ENCODE results near the gene MYO10.
"Not testable (repeated sequence)": the region's sequence is repeated elsewhere in the genome, so short reads cannot be mapped to it uniquely, and the experiment has no call there.

Gene MYO10

GRCh38 chr5:16756692-16757091 is 179.4 kb downstream of the MYO10 start:
- no peak for ATAC-seq (ENCODE audit: low read depth)
- H3K4me1 Mint-ChIP-seq, result no peaks in the 10 kb centered on the region
- no peak overlapping the region for H3K4me3 Mint-ChIP-seq
- DNase-seq (ENCODE audit: low spot score in 2 of 2), result no peak
- H3K27ac Mint-ChIP-seq, result no peak overlapping the region
- H3K27me3 Mint-ChIP-seq, result no peaks in the 10 kb centered on the region
- H3K9me3 Mint-ChIP-seq, result no peaks in the 10 kb centered on the region
- no peaks in the 10 kb centered on the region for H3K36me3 Mint-ChIP-seq

GRCh38 chr5:16755641-16756040 is 180.4 kb downstream of the MYO10 start:
- no peaks in the 10 kb centered on the region for H3K4me1 Mint-ChIP-seq
- H3K4me3 Mint-ChIP-seq, result no peak overlapping the region
- no peak for DNase-seq (ENCODE audit: low spot score in 2 of 2)
- no peaks in the 10 kb centered on the region for H3K36me3 Mint-ChIP-seq
- H3K9me3 Mint-ChIP-seq, result no peaks in the 10 kb centered on the region
- H3K27me3 Mint-ChIP-seq, result no peaks in the 10 kb centered on the region
- no peak for ATAC-seq (ENCODE audit: low read depth)
- H3K27ac Mint-ChIP-seq, result no peak overlapping the region

DNA sequence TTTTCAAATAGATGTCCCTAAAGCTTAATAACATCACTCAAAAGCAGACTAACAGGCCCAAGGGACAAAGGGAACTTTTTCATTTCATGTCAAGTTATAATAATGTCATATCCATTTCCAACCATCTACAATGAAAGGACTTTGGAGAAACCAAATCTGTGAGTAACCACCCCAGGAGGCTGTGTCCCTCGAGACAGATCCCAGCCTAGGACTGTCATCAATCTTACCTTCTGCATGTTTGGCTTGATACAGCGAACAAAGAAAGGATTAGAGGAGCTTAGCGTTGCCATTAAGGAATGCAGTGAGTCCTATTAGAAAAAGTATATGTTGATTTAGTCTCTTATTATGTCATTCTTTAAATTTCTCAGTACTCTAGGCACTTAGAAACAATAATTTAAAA is 181.5 kb downstream of the MYO10 start:
- no peak overlapping the region for H3K27ac Mint-ChIP-seq
- H3K4me1 Mint-ChIP-seq, result no peaks in the 10 kb centered on the region
- H3K36me3 Mint-ChIP-seq, result no peaks in the 10 kb centered on the region
- DNase-seq (ENCODE audit: low spot score in 2 of 2), result no peak
- no peaks in the 10 kb centered on the region for H3K27me3 Mint-ChIP-seq
- H3K9me3 Mint-ChIP-seq, result no peaks in the 10 kb centered on the region
- ATAC-seq (ENCODE audit: low read depth), result no peak
- H3K4me3 Mint-ChIP-seq, result no peak overlapping the region

- no peaks in the 10 kb centered on the region for H3K36me3 Mint-ChIP-seq
- H3K27me3 Mint-ChIP-seq, result no peaks in the 10 kb centered on the region
- no peaks in the 10 kb centered on the region for H3K9me3 Mint-ChIP-seq
- no peaks in the 10 kb centered on the region for H3K4me1 Mint-ChIP-seq
- no peak overlapping the region for H3K4me3 Mint-ChIP-seq
- ATAC-seq (ENCODE audit: low read depth) (no peak), DNase-seq (ENCODE audit: low spot score in 2 of 2) (no peak)
- H3K27ac Mint-ChIP-seq, result no peak overlapping the region
These were observed 182.0 kb downstream of the MYO10 start for GRCh38 chr5:16754086-16754485.

DNA sequence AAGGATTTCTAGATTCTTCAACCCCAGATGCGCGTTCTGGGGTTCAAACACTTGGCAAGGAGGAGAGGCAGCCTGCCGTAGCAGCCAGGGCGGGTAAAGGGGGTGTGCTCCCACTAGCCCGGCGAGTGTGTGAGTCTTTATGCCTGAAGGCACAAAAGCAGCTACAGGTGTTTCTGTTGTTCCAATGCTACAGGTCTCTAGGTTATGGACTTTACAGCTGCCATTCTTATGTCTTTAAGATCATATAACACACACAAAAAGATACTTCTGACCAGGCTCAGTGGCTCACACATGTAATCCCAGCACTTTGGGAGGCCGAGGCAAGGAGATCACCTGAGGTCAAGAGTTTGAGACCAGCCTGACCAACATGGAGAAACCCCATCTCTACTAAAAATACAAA is 185.6 kb downstream of the MYO10 start:
- ATAC-seq (ENCODE audit: low read depth), result no peak
- no peak for DNase-seq (ENCODE audit: low spot score in 2 of 2)
- Mint-ChIP-seq H3K4me3 (no peak overlapping the region), H3K36me3 (no peaks in the 10 kb centered on the region), H3K4me1 (peaks cover 2% of the 10 kb centered on the region), H3K27me3 (no peaks in the 10 kb centered on the region), H3K27ac (no peak overlapping the region), H3K9me3 (no peaks in the 10 kb centered on the region)

GRCh38 chr5:16749626-16750025 is 186.5 kb downstream of the MYO10 start:
- Mint-ChIP-seq H3K4me1 (peaks cover 2% of the 10 kb centered on the region), H3K27me3 (no peaks in the 10 kb centered on the region), H3K9me3 (no peaks in the 10 kb centered on the region), H3K36me3 (no peaks in the 10 kb centered on the region), H3K4me3 (no peak overlapping the region), H3K27ac (no peak overlapping the region)
- DNase-seq (ENCODE audit: low spot score in 2 of 2) (no peak), ATAC-seq (ENCODE audit: low read depth) (no peak)

DNA sequence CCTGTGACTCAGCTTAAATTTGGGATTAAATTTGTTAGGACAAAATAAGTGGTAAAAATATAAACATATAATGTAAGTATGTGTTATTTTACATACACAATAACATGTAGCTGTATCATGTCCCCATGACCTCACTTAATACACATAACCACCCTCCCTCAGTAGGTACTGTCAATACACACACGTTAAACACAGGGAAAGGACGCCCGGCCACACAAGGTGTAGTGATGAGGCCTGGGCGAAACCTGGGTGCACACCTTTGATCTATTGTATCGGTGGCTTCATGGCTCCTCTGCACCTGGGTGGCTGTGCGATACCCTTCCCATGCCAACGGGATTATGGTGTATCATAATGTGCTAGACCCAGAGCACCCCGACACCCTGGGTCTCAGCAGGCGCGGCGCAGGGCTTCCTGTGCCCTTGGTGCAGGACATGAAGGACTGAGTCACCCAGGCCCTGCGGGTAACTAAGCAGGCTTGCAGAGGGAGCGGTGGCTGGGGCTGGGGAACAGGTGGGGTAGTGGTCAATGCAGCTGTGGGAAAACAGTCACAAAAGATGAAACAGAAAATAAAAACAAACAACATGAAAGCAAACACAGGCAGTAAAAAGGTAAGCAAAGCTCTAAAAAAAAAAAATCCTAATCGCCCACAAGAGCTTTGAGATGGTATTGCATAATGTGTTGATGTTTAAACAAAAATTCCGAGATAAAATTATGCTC is 191.8 kb downstream of the MYO10 start:
- H3K9me3 Mint-ChIP-seq, result no peaks in the 10 kb centered on the region
- H3K4me1 Mint-ChIP-seq, result peaks cover 2% of the 10 kb centered on the region
- H3K27ac Mint-ChIP-seq, result no peak overlapping the region
- no peaks in the 10 kb centered on the region for H3K36me3 Mint-ChIP-seq
- no peak overlapping the region for H3K4me3 Mint-ChIP-seq
- ATAC-seq (ENCODE audit: low read depth) (no peak), DNase-seq (ENCODE audit: low spot score in 2 of 2) (no peak)
- no peaks in the 10 kb centered on the region for H3K27me3 Mint-ChIP-seq

DNA sequence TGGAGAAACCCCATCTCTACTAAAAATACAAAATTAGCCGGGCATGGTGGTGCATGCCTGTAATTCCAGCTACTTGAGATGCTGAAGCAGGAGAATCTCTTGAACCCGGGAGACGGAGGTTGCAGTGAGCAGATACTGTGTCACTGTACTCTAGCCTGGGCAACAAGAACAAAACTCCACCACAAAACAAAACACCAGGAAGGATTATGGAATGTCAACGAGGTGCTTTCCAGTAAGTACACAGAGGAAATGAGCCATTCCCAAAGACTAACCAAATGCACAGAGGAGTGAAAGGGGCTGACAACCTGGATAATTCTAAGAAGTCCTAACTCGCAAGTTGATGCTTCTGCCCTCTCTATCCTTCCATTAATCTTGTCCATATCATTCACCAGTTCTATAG is 193.2 kb downstream of the MYO10 start:
- no peaks in the 10 kb centered on the region for H3K27me3 Mint-ChIP-seq
- H3K4me3 Mint-ChIP-seq, result no peak overlapping the region
- ATAC-seq (ENCODE audit: low read depth) (no peak), DNase-seq (ENCODE audit: low spot score in 2 of 2) (no peak)
- no peaks in the 10 kb centered on the region for H3K36me3 Mint-ChIP-seq
- no peaks in the 10 kb centered on the region for H3K9me3 Mint-ChIP-seq
- H3K27ac Mint-ChIP-seq, result no peak overlapping the region
- peaks cover 2% of the 10 kb centered on the region for H3K4me1 Mint-ChIP-seq

GRCh38 chr5:16740811-16741392 is 195.2 kb downstream of the MYO10 start:
- Mint-ChIP-seq H3K27ac (no peak overlapping the region), H3K27me3 (peaks cover 3% of the 10 kb centered on the region), H3K9me3 (no peaks in the 10 kb centered on the region), H3K36me3 (no peaks in the 10 kb centered on the region), H3K4me1 (no peaks in the 10 kb centered on the region), H3K4me3 (no peak overlapping the region)
- DNase-seq (ENCODE audit: low spot score in 2 of 2), result no peak
- ATAC-seq (ENCODE audit: low read depth), result no peak

DNA sequence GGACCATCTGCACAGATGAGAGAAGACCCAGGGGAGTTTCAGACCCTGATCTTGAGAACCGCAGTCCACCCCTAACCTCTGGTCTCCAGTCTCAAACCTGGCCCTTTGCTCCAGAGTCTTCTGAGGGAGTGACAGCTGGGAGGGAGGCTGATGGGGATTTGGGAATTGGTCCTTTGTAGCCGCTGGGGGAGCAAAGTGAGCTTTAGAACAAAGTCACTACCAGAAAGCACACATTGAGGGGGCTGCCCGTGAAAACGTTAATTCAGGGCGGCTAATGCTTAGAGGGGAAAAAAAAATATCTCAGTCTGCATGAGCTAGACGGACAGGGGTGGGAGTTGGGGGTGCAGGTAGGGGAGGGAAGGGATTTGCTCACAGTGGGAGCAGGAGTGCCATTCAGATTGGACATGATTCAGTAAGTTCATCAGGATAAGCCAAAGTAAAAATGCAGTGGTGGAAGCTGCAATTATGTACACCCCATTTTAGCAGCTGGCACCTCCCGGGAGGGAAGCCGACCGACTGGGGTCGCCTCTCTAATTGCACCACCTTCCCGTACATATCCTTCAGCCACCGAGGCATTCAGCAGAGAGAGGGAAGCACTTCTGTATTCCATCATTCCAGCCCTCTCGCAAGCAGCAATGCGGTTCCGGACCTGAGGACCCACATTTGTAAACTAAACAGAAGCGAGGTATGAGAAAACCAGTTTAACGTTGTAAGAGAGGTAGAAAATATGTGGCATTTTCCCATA is 195.8 kb downstream of the MYO10 start:
- ATAC-seq (ENCODE audit: low read depth), result no peak

GRCh38 chr5:16738393-16738792 is 197.7 kb downstream of the MYO10 start:
- not testable (repeated sequence) for DNase-seq (ENCODE audit: low spot score in 2 of 2); H3K4me3 Mint-ChIP-seq; H3K36me3 Mint-ChIP-seq; H3K9me3 Mint-ChIP-seq; H3K4me1 Mint-ChIP-seq; H3K27ac Mint-ChIP-seq; ATAC-seq (ENCODE audit: low read depth); H3K27me3 Mint-ChIP-seq

More for the DNA sequence above, 195.8 kb downstream of the MYO10 start:
- H3K27ac Mint-ChIP-seq, result no peak overlapping the region
- H3K36me3 Mint-ChIP-seq, result no peaks in the 10 kb centered on the region
- H3K9me3 Mint-ChIP-seq, result no peaks in the 10 kb centered on the region
- no peak for DNase-seq (ENCODE audit: low spot score in 2 of 2)
- no peaks in the 10 kb centered on the region for H3K4me1 Mint-ChIP-seq
- H3K27me3 Mint-ChIP-seq, result peaks cover 6% of the 10 kb centered on the region
- no peak overlapping the region for H3K4me3 Mint-ChIP-seq

GRCh38 chr5:16737620-16738364 is 198.3 kb downstream of the MYO10 start:
- Mint-ChIP-seq H3K27ac (no peak overlapping the region), H3K4me3 (no peak overlapping the region), H3K36me3 (no peaks in the 10 kb centered on the region), H3K9me3 (no peaks in the 10 kb centered on the region), H3K27me3 (peaks cover 6% of the 10 kb centered on the region), H3K4me1 (no peaks in the 10 kb centered on the region)
- ATAC-seq (ENCODE audit: low read depth) (no peak), DNase-seq (ENCODE audit: low spot score in 2 of 2) (no peak)

- DNase-seq (ENCODE audit: low spot score in 2 of 2) (no peak), ATAC-seq (ENCODE audit: low read depth) (no peak)
- H3K4me1 Mint-ChIP-seq, result no peaks in the 10 kb centered on the region
- H3K4me3 Mint-ChIP-seq, result no peak overlapping the region
- H3K9me3 Mint-ChIP-seq, result no peaks in the 10 kb centered on the region
- H3K27ac Mint-ChIP-seq, result no peak overlapping the region
- H3K27me3 Mint-ChIP-seq, result peaks cover 9% of the 10 kb centered on the region
- H3K36me3 Mint-ChIP-seq, result no peaks in the 10 kb centered on the region
These were observed 198.9 kb downstream of the MYO10 start for GRCh38 chr5:16737209-16737608.
